Astrocyte (in vitro differentiated cells and primary cell): ENCODE data around the gene CSRNP3. TPM values are rescaled to one million over a fixed set of nuclear protein-coding genes. Genes with fewer than 3 reads are reported as not detected.

Experiments
- DNase-seq: peaks from one replicate; pipeline ENCODE4 v3.0.0-alpha.2; 2010; ENCODE audit warnings: low read depth
- FAIRE-seq: peaks from 2 replicates; lab custom pipeline; 2011; peaks lifted over from hg19 to GRCh38; lab: Jason Lieb, UNC
- H2AFZ ChIP-seq: 2 replicates; pipeline ENCODE4 v1.6.0; 2012; ENCODE audit warnings: low read depth, low read length, inconsistent platforms
- H3K27ac ChIP-seq: 2 replicates; pipeline ENCODE4 v1.5.1; 2011; ENCODE audit warnings: low read depth, low read length, inconsistent platforms
- H3K27me3 ChIP-seq: 2 replicates; pipeline ENCODE4 v1.6.0; 2011; ENCODE audit warnings: low read length, inconsistent platforms; ENCODE audit not compliant: insufficient read depth
- H3K36me3 ChIP-seq: 2 replicates; pipeline ENCODE4 v1.5.1; 2011; ENCODE audit warnings: low read length, inconsistent platforms; ENCODE audit not compliant: insufficient read depth
- H3K4me1 ChIP-seq: 2 replicates; pipeline ENCODE4 v1.5.1; 2011; ENCODE audit warnings: low read length, inconsistent platforms; ENCODE audit not compliant: insufficient read depth
- H3K4me2 ChIP-seq: 2 replicates; pipeline ENCODE4 v1.6.0; 2012; ENCODE audit warnings: low read length, inconsistent platforms
- H3K4me3 ChIP-seq: 2 replicates; pipeline ENCODE4 v1.5.1; 2011; ENCODE audit warnings: low read depth, mild to moderate bottlenecking, low read length, inconsistent platforms; ENCODE audit not compliant: insufficient read depth
- H3K79me2 ChIP-seq: 2 replicates; pipeline ENCODE4 v1.6.0; 2012; ENCODE audit warnings: mild to moderate bottlenecking, low read length, inconsistent platforms; ENCODE audit not compliant: insufficient read depth
- H3K9ac ChIP-seq: 2 replicates; pipeline ENCODE4 v1.6.0; 2012; ENCODE audit warnings: mild to moderate bottlenecking, low read length, inconsistent platforms
- H3K9me3 ChIP-seq: 2 replicates; pipeline ENCODE4 v1.5.1; 2012; ENCODE audit warnings: low read depth, mild to moderate bottlenecking, low read length, inconsistent platforms; ENCODE audit not compliant: insufficient read depth
- H4K20me1 ChIP-seq: 2 replicates; pipeline ENCODE4 v1.6.0; 2012; ENCODE audit warnings: low read length, inconsistent platforms; ENCODE audit not compliant: insufficient read depth
- H3K27ac Mint-ChIP-seq: one replicate; pipeline ENCODE4 v1.8.0; 2021; ENCODE audit warnings: mild to moderate bottlenecking, mixed read lengths; ENCODE audit not compliant: unreplicated experiment
- H3K27me3 Mint-ChIP-seq: one replicate; pipeline ENCODE4 v1.8.0; 2021; ENCODE audit warnings: low read depth, mixed read lengths; ENCODE audit not compliant: unreplicated experiment
- H3K36me3 Mint-ChIP-seq: one replicate; pipeline ENCODE4 v1.8.0; 2021; ENCODE audit warnings: low read depth, mixed read lengths; ENCODE audit not compliant: unreplicated experiment
- H3K4me1 Mint-ChIP-seq: one replicate; pipeline ENCODE4 v1.8.0; 2021; ENCODE audit warnings: low read depth, mixed read lengths; ENCODE audit not compliant: unreplicated experiment
- H3K4me3 Mint-ChIP-seq: one replicate; pipeline ENCODE4 v1.8.0; 2021; ENCODE audit warnings: mild to moderate bottlenecking, moderate library complexity, mixed read lengths; ENCODE audit not compliant: unreplicated experiment
- H3K9me3 Mint-ChIP-seq: one replicate; pipeline ENCODE4 v1.8.0; 2021; ENCODE audit warnings: mild to moderate bottlenecking, mixed read lengths; ENCODE audit not compliant: unreplicated experiment
- EZH2 ChIP-seq: IDR thresholded peaks from 2 replicates; pipeline ENCODE4 v1.6.1; 2012; ENCODE audit warnings: mild to moderate bottlenecking, low read length, inconsistent platforms; ENCODE audit not compliant: insufficient read depth
- total RNA-seq: library from RNA; stranded (reverse); gene quantifications from 2 replicates; pipeline ENCODE4 v1.2.1, GENCODE V29; 2021
- TF ChIP-seq, protein P1 (sequence below): IDR thresholded peaks from 2 replicates; pipeline ENCODE4 v1.5.1; 2011; ENCODE audit warnings: low read depth, mild to moderate bottlenecking, inconsistent platforms, low read length, moderate library complexity; ENCODE audit not compliant: insufficient read depth

CSRNP3 gene
- total RNA-seq, 1 donor from 2014 or later, result 5.9 TPM

DNA sequence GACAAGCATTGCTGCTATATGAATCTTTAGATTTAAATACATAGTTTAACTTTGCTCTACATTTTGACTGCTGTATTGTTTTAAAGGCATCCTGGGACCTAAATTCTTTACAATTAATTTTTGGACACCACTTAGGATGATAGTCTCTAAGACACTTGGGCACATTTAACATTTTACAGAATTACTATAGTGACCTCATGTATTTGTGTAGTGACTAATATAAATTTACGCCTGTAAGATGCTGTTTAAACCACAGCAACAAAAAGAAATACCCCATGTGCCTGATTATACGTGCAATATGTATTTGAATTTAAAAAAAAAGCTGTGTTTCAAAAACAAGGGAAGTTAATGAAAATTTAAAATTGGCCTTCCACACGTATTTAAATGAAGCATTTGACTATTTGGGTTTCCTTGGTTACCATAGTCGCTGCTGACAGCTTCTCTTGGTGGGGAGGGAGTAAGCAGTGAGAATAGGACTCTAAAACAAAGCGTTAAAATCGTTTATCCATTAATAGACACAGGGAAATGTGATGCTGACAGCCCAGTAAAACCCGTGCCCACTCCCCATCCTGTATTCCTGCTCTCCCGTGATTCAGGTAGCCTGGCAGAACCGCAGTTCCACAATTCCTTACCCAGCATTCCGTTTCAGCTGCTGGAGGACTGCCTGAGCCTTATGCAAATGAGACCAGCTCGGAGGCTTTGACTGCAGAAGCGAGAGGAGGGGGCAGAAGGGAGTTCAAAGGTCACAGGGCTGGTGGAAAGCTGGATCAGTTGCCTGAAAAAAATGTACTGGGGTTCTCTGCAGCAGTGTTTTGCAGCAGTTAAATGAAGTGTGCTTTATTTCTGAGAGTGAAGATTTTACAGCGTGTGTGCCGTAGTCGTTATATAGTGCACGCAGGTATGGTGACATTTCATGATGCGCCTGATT is 104.3 kb downstream of the CSRNP3 start:
- Mint-ChIP-seq H3K27me3 (no peaks in the 10 kb centered on the region), H3K9me3 (no peaks in the 10 kb centered on the region), H3K36me3 (no peaks in the 10 kb centered on the region), H3K4me3 (peak overlapping the region; percentile 81), H3K4me1 (peaks cover 16% of the 10 kb centered on the region), H3K27ac (peak overlapping the region; percentile 78)
- Histone ChIP-seq H3K4me1 (peaks cover 12% of the 10 kb centered on the region), H3K4me2 (peak overlapping the region; percentile 85), H3K27ac (peak overlapping the region; percentile 33), H3K9ac (peak overlapping the region; percentile 74), H3K27me3 (no peaks in the 10 kb centered on the region), H3K79me2 (no peaks in the 10 kb centered on the region), H4K20me1 (no peaks in the 10 kb centered on the region), H3K36me3 (no peaks in the 10 kb centered on the region), H3K9me3 (no peaks in the 10 kb centered on the region), H2AFZ (peak overlapping the region; percentile 75), H3K4me3 (peak overlapping the region; percentile 58)
- DNase-seq, result peak; percentile 47
- FAIRE-seq, result no peak
- TF ChIP-seq, protein P1, sequence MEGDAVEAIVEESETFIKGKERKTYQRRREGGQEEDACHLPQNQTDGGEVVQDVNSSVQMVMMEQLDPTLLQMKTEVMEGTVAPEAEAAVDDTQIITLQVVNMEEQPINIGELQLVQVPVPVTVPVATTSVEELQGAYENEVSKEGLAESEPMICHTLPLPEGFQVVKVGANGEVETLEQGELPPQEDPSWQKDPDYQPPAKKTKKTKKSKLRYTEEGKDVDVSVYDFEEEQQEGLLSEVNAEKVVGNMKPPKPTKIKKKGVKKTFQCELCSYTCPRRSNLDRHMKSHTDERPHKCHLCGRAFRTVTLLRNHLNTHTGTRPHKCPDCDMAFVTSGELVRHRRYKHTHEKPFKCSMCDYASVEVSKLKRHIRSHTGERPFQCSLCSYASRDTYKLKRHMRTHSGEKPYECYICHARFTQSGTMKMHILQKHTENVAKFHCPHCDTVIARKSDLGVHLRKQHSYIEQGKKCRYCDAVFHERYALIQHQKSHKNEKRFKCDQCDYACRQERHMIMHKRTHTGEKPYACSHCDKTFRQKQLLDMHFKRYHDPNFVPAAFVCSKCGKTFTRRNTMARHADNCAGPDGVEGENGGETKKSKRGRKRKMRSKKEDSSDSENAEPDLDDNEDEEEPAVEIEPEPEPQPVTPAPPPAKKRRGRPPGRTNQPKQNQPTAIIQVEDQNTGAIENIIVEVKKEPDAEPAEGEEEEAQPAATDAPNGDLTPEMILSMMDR, result no peak
- no peak for TF ChIP-seq EZH2

GRCh38 chr2:165575044-165575615 is 105.6 kb downstream of the CSRNP3 start:
- Histone ChIP-seq H3K9me3 (no peaks in the 10 kb centered on the region), H3K27me3 (no peaks in the 10 kb centered on the region), H3K36me3 (no peaks in the 10 kb centered on the region), H3K79me2 (no peaks in the 10 kb centered on the region), H3K4me2 (no peak overlapping the region), H4K20me1 (no peaks in the 10 kb centered on the region), H3K9ac (no peak overlapping the region), H3K27ac (no peak overlapping the region), H2AFZ (no peak overlapping the region), H3K4me3 (no peak overlapping the region), H3K4me1 (peaks cover 12% of the 10 kb centered on the region)
- Mint-ChIP-seq H3K36me3 (peaks cover 2% of the 10 kb centered on the region), H3K27ac (no peak overlapping the region), H3K4me1 (peaks cover 16% of the 10 kb centered on the region), H3K27me3 (no peaks in the 10 kb centered on the region), H3K9me3 (no peaks in the 10 kb centered on the region), H3K4me3 (no peak overlapping the region)
- TF ChIP-seq EZH2, result no peak
- TF ChIP-seq, protein P1, result no peak
- DNase-seq (no peak), FAIRE-seq (no peak)
